Duodenal mucosa (tissue), 2 donors: ENCODE results near the gene TSPAN11.

Source experiments
- H3K27ac ChIP-seq: one replicate; pipeline ENCODE4 v1.7.0; 2013; ENCODE audit warnings: low read depth, low read length
- H3K27me3 ChIP-seq, 2 donors: one replicate each; pipeline ENCODE4 v1.7.0; 2013; ENCODE audit warnings: low read length in 2 of 2, control low read depth in 1 of 2; ENCODE audit not compliant: insufficient read depth in 2 of 2, control insufficient read depth in 1 of 2
- H3K36me3 ChIP-seq, 2 donors: one replicate each; pipeline ENCODE4 v1.7.0; 2013; ENCODE audit warnings: low read length in 2 of 2, control low read depth in 1 of 2; ENCODE audit not compliant: insufficient read depth in 2 of 2, control insufficient read depth in 1 of 2
- H3K4me1 ChIP-seq, 2 donors: one replicate each; pipeline ENCODE4 v1.7.0; 2013; ENCODE audit warnings: low read length in 2 of 2, control low read depth in 1 of 2; ENCODE audit not compliant: insufficient read depth in 2 of 2, control insufficient read depth in 1 of 2
- H3K4me3 ChIP-seq, 2 donors: one replicate each; pipeline ENCODE4 v1.7.0; 2013; ENCODE audit warnings: low read length in 2 of 2, low read depth in 1 of 2
- H3K9ac ChIP-seq, 2 donors: one replicate each; pipeline ENCODE4 v1.7.0; 2013; ENCODE audit warnings: low read length in 2 of 2, low read depth in 1 of 2
- H3K9me3 ChIP-seq, 2 donors: one replicate each; pipeline ENCODE4 v1.7.0; 2013; ENCODE audit warnings: low read length in 2 of 2, control low read depth in 1 of 2; ENCODE audit not compliant: control insufficient read depth in 1 of 2

The TSPAN11 gene

GRCh38 chr12:30977537-30978349 is 51.2 kb downstream of the TSPAN11 start:
- Histone ChIP-seq H3K4me3 (no peak overlapping the region), H3K27me3 (peaks cover 0 to 5% of the 10 kb centered on the region in 2 donors), H3K4me1 (no peaks in the 10 kb centered on the region), H3K27ac (no peak overlapping the region), H3K9me3 (no peaks in the 10 kb centered on the region), H3K36me3 (no peaks in the 10 kb centered on the region), H3K9ac (no peak overlapping the region)

DNA sequence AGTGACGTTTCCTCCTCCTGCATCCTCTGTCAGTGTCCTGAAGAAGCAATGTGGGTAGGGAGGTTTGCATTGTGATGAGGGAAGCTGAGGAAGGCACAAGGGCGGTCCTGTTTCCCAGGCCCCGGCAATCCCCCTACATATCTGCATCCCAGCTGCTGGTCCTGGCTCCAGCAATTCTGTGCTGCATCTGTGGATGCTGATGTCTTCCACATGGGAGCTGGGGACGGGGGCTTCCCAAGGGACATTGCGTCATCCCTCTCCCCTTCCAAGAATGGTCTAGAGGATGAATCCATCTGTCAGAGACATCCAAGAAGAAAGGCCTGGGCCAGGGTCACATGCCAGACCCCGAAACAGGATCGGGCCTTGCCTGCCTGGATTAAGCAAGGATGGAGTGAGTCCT is 52.1 kb downstream of the TSPAN11 start:
- H3K4me1 ChIP-seq = no peaks in the 10 kb centered on the region
- H3K4me3 ChIP-seq = no peak overlapping the region
- no peaks in the 10 kb centered on the region for H3K9me3 ChIP-seq
- no peak overlapping the region for H3K9ac ChIP-seq
- H3K36me3 ChIP-seq = no peaks in the 10 kb centered on the region
- H3K27me3 ChIP-seq = peaks cover 0 to 5% of the 10 kb centered on the region in 2 donors
- no peak overlapping the region for H3K27ac ChIP-seq

DNA sequence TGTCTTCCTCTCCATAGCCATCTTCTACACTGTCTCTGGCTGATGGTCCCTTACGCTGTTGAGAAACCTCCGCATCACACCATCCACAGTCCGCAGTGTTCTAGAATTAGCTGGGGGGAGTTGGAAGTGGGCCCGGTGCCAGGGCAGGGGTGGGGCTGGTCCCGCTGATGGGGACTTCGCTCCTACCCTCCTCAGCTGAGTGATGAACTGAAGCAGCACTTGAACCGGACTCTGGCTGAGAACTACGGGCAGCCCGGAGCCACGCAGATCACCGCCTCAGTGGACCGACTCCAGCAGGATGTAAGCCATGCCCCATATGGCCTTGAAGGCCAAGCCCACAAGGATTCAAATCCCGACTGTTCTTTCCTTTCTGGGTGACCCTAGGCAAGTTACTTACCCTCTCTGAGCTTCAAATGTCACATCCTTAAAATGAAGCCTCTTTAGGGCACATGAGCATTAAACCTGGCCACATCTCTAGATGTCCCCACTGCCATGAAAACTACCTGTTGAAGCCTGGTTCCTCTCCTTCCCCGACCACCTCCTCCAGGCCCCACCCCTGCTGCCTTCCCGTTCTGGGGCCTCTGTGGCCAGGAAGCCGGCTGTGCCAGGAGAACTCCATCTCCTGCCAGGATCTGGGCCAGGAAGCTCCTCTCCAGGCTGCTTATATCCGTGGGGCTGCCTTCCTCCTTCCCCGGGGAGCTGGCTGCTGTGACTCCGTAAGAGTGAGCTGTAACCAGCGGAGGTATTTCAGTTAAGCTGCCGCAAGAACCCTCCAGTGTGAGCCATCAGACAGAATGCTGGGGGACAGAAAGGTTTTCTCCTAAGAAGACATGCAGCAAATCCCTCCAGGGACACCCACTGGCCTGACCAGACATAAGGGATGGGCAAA is 53.1 kb downstream of the TSPAN11 start:
- no peaks in the 10 kb centered on the region for H3K9me3 ChIP-seq
- H3K36me3 ChIP-seq = no peaks in the 10 kb centered on the region
- H3K27ac ChIP-seq = no peak overlapping the region
- H3K4me3 ChIP-seq = no peak overlapping the region
- no peak overlapping the region for H3K9ac ChIP-seq
- no peaks in the 10 kb centered on the region for H3K4me1 ChIP-seq
- H3K27me3 ChIP-seq = peaks cover 0 to 3% of the 10 kb centered on the region in 2 donors

- no peak overlapping the region for H3K27ac ChIP-seq
- H3K9ac ChIP-seq = no peak overlapping the region
- no peaks in the 10 kb centered on the region for H3K36me3 ChIP-seq
- H3K9me3 ChIP-seq = no peaks in the 10 kb centered on the region
- H3K4me3 ChIP-seq = no peak overlapping the region
- no peaks in the 10 kb centered on the region for H3K27me3 ChIP-seq
- no peaks in the 10 kb centered on the region for H3K4me1 ChIP-seq
Observed at GRCh38 chr12:30980955-30981662, 54.6 kb downstream of the TSPAN11 start.

DNA sequence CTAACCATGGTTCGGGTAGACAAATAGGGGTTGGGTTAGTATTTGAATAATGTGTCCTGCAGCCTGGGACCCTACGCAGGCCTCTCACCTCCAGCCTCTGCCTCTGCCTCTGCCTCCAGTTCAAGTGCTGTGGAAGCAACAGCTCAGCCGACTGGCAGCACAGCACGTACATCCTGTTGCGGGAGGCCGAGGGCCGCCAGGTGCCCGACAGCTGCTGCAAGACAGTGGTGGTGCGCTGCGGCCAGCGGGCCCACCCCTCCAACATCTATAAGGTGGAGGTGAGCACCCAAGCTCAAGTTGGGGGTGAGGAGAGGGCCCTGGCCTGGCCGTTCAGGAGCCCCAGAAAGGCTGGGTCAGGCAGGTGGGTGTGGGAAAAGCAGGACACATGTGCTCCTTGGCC is 55.9 kb downstream of the TSPAN11 start:
- Histone ChIP-seq H3K9me3 (no peaks in the 10 kb centered on the region), H3K4me1 (no peaks in the 10 kb centered on the region), H3K4me3 (no peak overlapping the region), H3K36me3 (no peaks in the 10 kb centered on the region), H3K9ac (no peak overlapping the region), H3K27me3 (no peaks in the 10 kb centered on the region), H3K27ac (no peak overlapping the region)

- Histone ChIP-seq H3K4me3 (no peak overlapping the region), H3K9ac (no peak overlapping the region), H3K9me3 (no peaks in the 10 kb centered on the region), H3K27ac (no peak overlapping the region), H3K36me3 (no peaks in the 10 kb centered on the region), H3K4me1 (peaks cover 12 to 13% of the 10 kb centered on the region in 2 donors), H3K27me3 (no peaks in the 10 kb centered on the region)
Observed at GRCh38 chr12:30985814-30986452, 59.4 kb downstream of the TSPAN11 start.

DNA sequence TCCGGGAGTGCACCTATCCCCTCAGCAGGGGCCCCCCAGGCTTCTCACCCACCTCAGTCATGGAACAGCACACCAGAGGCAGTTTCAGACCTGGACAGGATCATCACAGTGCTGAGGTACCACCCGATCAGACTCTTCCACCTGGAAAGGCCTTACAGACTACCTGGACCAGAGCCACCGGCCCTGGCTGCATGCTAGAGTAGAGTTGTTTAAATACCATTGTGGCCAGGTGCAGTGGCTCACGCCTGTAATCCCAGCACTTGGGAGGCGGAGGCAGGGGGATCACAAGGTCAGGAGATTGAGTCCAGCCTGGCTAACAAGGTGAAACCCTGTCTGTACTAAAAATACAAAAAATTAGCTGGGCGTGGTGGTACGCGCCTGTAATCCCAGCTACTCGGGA is 61.5 kb downstream of the TSPAN11 start:
- Histone ChIP-seq H3K9me3 (no peaks in the 10 kb centered on the region), H3K27ac (no peak overlapping the region), H3K4me3 (no peak overlapping the region), H3K9ac (no peak overlapping the region), H3K4me1 (peaks cover 13 to 17% of the 10 kb centered on the region in 2 donors), H3K36me3 (no peaks in the 10 kb centered on the region), H3K27me3 (no peaks in the 10 kb centered on the region)

GRCh38 chr12:30988646-30989286 is 62.2 kb downstream of the TSPAN11 start:
- H3K9ac ChIP-seq = no peak overlapping the region
- no peaks in the 10 kb centered on the region for H3K36me3 ChIP-seq
- H3K4me3 ChIP-seq = no peak overlapping the region
- H3K4me1 ChIP-seq = peaks cover 13 to 17% of the 10 kb centered on the region in 2 donors
- no peak overlapping the region for H3K27ac ChIP-seq
- no peaks in the 10 kb centered on the region for H3K27me3 ChIP-seq
- no peaks in the 10 kb centered on the region for H3K9me3 ChIP-seq

GRCh38 chr12:30989754-30990153 is 63.2 kb downstream of the TSPAN11 start:
- Histone ChIP-seq H3K9me3 (no peaks in the 10 kb centered on the region), H3K9ac (no peak overlapping the region), H3K4me3 (no peak overlapping the region), H3K27ac (no peak overlapping the region), H3K36me3 (no peaks in the 10 kb centered on the region), H3K27me3 (no peaks in the 10 kb centered on the region), H3K4me1 (peaks cover 13 to 17% of the 10 kb centered on the region in 2 donors)
